Erythroblast (primary cell): ENCODE measurements around the gene BRD1.

ENCODE experiments used
- DNase-seq, 2 experiments: peaks; one replicate each; lab custom pipeline; 2025; lab: John Stamatoyannopoulos, UW
- GATA1 ChIP-seq: IDR thresholded peaks from 2 replicates; pipeline ENCODE4 v1.6.1; 2011; ENCODE audit warnings: low read depth, mild to moderate bottlenecking, control low read depth, low read length, moderate library complexity
- POLR2A ChIP-seq: IDR thresholded peaks from 2 replicates; pipeline ENCODE4 v1.6.1; 2011; ENCODE audit warnings: mild to moderate bottlenecking, low read length

BRD1 gene

GRCh38 chr22:49827853-49828598, at the start of gene BRD1:
TSS of gene BRD1 (minus strand) at chr22:49827873. CDS start at chr22:49824317, 3,556 bp downstream.
- DNase-seq = peak; percentile 76 to 86
- TF ChIP-seq GATA1 (no peak), POLR2A (no peak)

- no peak for TF ChIP-seq GATA1
- TF ChIP-seq POLR2A = no peak
- DNase-seq = no peak
Observed at GRCh38 chr22:49873228-49873940, 45.7 kb upstream of the BRD1 start.

GRCh38 chr22:49872347-49872746, 44.7 kb upstream of the BRD1 start:
- DNase-seq = no peak
- TF ChIP-seq POLR2A (no peak), GATA1 (no peak)

- DNase-seq = peak; percentile 49 to 56
- TF ChIP-seq POLR2A (no peak), GATA1 (no peak)
Observed at GRCh38 chr22:49871482-49871881, 43.8 kb upstream of the BRD1 start.

- no peak for DNase-seq
- no peak for TF ChIP-seq GATA1
- no peak for TF ChIP-seq POLR2A
Observed at GRCh38 chr22:49869845-49870712, 42.4 kb upstream of the BRD1 start.

- TF ChIP-seq POLR2A = no peak
- no peak for TF ChIP-seq GATA1
- no peak for DNase-seq
Observed at GRCh38 chr22:49869086-49869830, 41.6 kb upstream of the BRD1 start.

GRCh38 chr22:49867303-49868265, 39.9 kb upstream of the BRD1 start:
- no peak for DNase-seq
- TF ChIP-seq GATA1 = no peak
- no peak for TF ChIP-seq POLR2A

- DNase-seq = no peak
- TF ChIP-seq GATA1 (no peak), POLR2A (no peak)
Observed at GRCh38 chr22:49866646-49867045, 39.0 kb upstream of the BRD1 start.

- DNase-seq = no peak
- no peak for TF ChIP-seq POLR2A
- no peak for TF ChIP-seq GATA1
Observed at GRCh38 chr22:49866134-49866533, 38.5 kb upstream of the BRD1 start.

- TF ChIP-seq POLR2A (no peak), GATA1 (no peak)
- no peak for DNase-seq
Observed at GRCh38 chr22:49865156-49865555, 37.5 kb upstream of the BRD1 start.

- DNase-seq = no peak
- TF ChIP-seq POLR2A = no peak
- no peak for TF ChIP-seq GATA1
Observed at GRCh38 chr22:49863931-49864330, 36.3 kb upstream of the BRD1 start.

- TF ChIP-seq GATA1 = no peak
- TF ChIP-seq POLR2A = no peak
- no peak for DNase-seq
Observed at GRCh38 chr22:49862496-49862776, 34.8 kb upstream of the BRD1 start.
